Breast epithelium (tissue), 3 donors: ENCODE measurements around the gene REEP3.

Source experiments
- POLR2A ChIP-seq: fragments of 450-650 bp; IDR thresholded peaks from one replicate; pipeline ENCODE4 v1.6.1; 2016; ENCODE audit warnings: antibody characterized with exemption, mild to moderate bottlenecking, moderate library complexity
- POLR2AphosphoS5 ChIP-seq, 3 donors: sonication (generic); formaldehyde crosslinking; IDR thresholded peaks; one replicate each; pipeline ENCODE4 v1.6.1; 2017; ENCODE audit warnings: antibody characterized with exemption in 3 of 3
- TF ChIP-seq, protein P1 (sequence below), 3 donors: fragments of 450-650 bp; IDR thresholded peaks; one replicate each; pipeline ENCODE4 v1.5.1; 2016 to 2017; ENCODE audit warnings: antibody characterized with exemption in 3 of 3, mild to moderate bottlenecking in 3 of 3, moderate library complexity in 3 of 3

DNA sequence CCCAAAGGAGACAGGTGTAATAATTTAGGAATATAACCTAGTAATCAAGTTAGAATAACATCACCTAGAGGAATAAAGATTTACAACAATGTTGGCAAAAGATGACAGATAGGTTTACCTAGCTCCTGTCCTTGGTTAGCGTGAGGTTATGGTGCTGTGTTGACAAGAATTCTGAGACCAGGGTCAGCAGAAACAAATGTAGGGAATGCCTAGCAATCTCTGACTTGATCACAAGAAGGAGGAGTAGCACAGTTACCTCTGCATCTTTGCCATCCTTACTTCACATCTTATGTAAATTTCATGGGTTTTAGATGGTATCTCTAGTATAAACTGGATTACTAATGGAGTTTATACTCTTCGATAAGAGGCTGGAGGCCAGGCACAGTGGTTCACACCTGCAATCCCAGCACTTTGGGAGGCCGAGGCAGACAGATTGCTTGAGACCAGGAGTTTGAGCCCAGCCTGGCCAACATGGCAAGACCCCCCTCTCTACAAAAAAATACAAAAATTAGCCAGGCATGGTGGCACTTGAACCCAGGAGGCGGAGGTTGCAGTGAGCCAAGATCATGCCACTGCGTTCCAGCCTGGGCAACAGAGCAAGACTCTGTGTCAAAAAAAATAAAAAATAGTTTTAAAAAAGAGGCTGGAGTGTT, 37.1 kb downstream of the REEP3 start:
- TF ChIP-seq, protein P1, sequence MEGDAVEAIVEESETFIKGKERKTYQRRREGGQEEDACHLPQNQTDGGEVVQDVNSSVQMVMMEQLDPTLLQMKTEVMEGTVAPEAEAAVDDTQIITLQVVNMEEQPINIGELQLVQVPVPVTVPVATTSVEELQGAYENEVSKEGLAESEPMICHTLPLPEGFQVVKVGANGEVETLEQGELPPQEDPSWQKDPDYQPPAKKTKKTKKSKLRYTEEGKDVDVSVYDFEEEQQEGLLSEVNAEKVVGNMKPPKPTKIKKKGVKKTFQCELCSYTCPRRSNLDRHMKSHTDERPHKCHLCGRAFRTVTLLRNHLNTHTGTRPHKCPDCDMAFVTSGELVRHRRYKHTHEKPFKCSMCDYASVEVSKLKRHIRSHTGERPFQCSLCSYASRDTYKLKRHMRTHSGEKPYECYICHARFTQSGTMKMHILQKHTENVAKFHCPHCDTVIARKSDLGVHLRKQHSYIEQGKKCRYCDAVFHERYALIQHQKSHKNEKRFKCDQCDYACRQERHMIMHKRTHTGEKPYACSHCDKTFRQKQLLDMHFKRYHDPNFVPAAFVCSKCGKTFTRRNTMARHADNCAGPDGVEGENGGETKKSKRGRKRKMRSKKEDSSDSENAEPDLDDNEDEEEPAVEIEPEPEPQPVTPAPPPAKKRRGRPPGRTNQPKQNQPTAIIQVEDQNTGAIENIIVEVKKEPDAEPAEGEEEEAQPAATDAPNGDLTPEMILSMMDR (IDR thresholded peaks at IDR 0.05) = no peak
- TF ChIP-seq POLR2AphosphoS5 (IDR thresholded peaks at IDR 0.05) (no peak), POLR2A (no peak)
